ENCODE measurements around the gene CBX1.

DNA sequence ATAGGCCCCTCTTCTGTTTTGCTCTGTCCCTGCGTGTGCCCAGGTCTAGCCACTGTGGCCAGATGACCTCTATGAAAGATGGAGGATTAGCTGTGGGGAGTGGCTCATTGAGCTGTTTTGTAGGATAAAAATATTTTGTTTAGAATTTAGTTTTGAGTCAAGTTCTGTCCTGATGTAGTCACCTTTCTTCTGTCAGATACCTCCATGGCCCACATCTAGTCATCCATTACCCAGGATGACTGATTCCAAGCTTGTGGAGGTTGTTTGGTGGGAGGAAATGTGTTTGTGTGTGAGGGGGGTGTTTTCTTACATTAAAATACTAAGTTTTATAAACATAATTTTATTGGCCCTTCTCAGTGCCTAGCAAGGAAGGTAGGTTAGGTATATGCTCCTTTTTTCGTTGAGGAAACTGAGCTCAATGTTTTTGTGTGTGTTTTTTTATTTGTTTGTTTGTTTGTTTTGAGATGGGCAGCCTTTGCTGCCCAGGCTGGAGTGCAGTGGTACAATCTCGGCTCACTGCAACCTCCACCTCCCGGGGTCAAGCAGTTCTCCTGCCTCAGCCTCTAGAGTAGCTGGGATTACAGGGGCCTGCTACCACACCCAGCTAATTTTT is 22.6 kb upstream of the CBX1 start:
- no peak for TF ChIP-seq USF2 (IDR thresholded peaks at IDR 0.05; ENCODE audit: borderline replicate concordance, low read depth, low read length)
- TF ChIP-seq, protein P1, sequence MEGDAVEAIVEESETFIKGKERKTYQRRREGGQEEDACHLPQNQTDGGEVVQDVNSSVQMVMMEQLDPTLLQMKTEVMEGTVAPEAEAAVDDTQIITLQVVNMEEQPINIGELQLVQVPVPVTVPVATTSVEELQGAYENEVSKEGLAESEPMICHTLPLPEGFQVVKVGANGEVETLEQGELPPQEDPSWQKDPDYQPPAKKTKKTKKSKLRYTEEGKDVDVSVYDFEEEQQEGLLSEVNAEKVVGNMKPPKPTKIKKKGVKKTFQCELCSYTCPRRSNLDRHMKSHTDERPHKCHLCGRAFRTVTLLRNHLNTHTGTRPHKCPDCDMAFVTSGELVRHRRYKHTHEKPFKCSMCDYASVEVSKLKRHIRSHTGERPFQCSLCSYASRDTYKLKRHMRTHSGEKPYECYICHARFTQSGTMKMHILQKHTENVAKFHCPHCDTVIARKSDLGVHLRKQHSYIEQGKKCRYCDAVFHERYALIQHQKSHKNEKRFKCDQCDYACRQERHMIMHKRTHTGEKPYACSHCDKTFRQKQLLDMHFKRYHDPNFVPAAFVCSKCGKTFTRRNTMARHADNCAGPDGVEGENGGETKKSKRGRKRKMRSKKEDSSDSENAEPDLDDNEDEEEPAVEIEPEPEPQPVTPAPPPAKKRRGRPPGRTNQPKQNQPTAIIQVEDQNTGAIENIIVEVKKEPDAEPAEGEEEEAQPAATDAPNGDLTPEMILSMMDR (IDR thresholded peaks at IDR 0.05 in 2 of 3, conservative IDR thresholded peaks at IDR 0.05 in 1 of 3; ENCODE audit: control insufficient read depth in 2 of 3, extremely low read depth in 1 of 3, insufficient read depth in 1 of 3, low read depth in 3 of 3, low read length in 3 of 3): no peak
- no peak for TF ChIP-seq ZBTB40 (IDR thresholded peaks at IDR 0.05; ENCODE audit: borderline replicate concordance)
- TF ChIP-seq ZZZ3 (IDR thresholded peaks at IDR 0.05; ENCODE audit: control insufficient read depth, insufficient read length, low read depth): no peak
